HEK293 (cell line): ENCODE data around the gene NRG2.

Experiments used
- HOXA7 ChIP-seq: sonication (generic); formaldehyde crosslinking; IDR thresholded peaks from 2 replicates; pipeline ENCODE4 v1.8.1; 2022; ENCODE audit warnings: missing genetic modification reagents, borderline replicate concordance
- REPIN1 ChIP-seq: fragments of 450-650 bp; formaldehyde crosslinking; IDR thresholded peaks from 2 replicates; pipeline ENCODE4 v1.5.1; 2017; ENCODE audit warnings: missing biosample characterization, missing genetic modification characterization, low read depth
- YY1 ChIP-seq: fragments of 450-650 bp; formaldehyde crosslinking; IDR thresholded peaks from 2 replicates; pipeline ENCODE4 v1.5.1; 2018; ENCODE audit warnings: missing biosample characterization, missing genetic modification characterization
- ZBTB20 ChIP-seq: fragments of 450-650 bp; formaldehyde crosslinking; IDR thresholded peaks from 2 replicates; pipeline ENCODE4 v1.5.1; 2016; ENCODE audit warnings: missing biosample characterization, missing genetic modification characterization
- ZFP3 ChIP-seq: fragments of 450-650 bp; formaldehyde crosslinking; IDR thresholded peaks from 2 replicates; pipeline ENCODE4 v1.5.1; 2016; ENCODE audit warnings: low read depth, missing biosample characterization, missing genetic modification characterization
- ZNF10 ChIP-seq: fragments of 450-650 bp; formaldehyde crosslinking; IDR thresholded peaks from 2 replicates; pipeline ENCODE4 v1.5.1; 2017; ENCODE audit warnings: missing biosample characterization, missing genetic modification characterization
- ZNF623 ChIP-seq: fragments of 450-650 bp; formaldehyde crosslinking; IDR thresholded peaks from 2 replicates; pipeline ENCODE4 v1.5.1; 2016; ENCODE audit warnings: missing biosample characterization, missing genetic modification characterization
- ZNF660 ChIP-seq: fragments of 450-650 bp; IDR thresholded peaks from 2 replicates; pipeline ENCODE4 v1.5.1; 2018; ENCODE audit warnings: missing biosample characterization, mild to moderate bottlenecking, missing genetic modification characterization
- TF ChIP-seq, protein P1 (sequence below): fragments of 450-650 bp; formaldehyde crosslinking; IDR thresholded peaks from 2 replicates; pipeline ENCODE4 v1.5.1; 2016; ENCODE audit warnings: missing biosample characterization, missing genetic modification characterization
- TF ChIP-seq, protein P2 (sequence below): fragments of 450-650 bp; formaldehyde crosslinking; IDR thresholded peaks from 2 replicates; pipeline ENCODE4 v1.5.1; 2016; ENCODE audit warnings: missing biosample characterization, missing genetic modification characterization
- TF ChIP-seq, protein P3 (sequence below): fragments of 450-650 bp; formaldehyde crosslinking; IDR thresholded peaks from 2 replicates; pipeline ENCODE4 v1.5.1; 2016; ENCODE audit warnings: missing biosample characterization, missing genetic modification characterization
- TF ChIP-seq, protein P4 (sequence below): sonication (generic); formaldehyde crosslinking; IDR thresholded peaks from 2 replicates; pipeline ENCODE4 v1.8.1; 2022; ENCODE audit warnings: mild to moderate bottlenecking, moderate library complexity, missing genetic modification reagents
- TF ChIP-seq, protein P5 (sequence below): fragments of 450-650 bp; formaldehyde crosslinking; IDR thresholded peaks from 2 replicates; pipeline ENCODE4 v1.5.1; 2016; ENCODE audit warnings: missing biosample characterization, missing genetic modification characterization

DNA sequence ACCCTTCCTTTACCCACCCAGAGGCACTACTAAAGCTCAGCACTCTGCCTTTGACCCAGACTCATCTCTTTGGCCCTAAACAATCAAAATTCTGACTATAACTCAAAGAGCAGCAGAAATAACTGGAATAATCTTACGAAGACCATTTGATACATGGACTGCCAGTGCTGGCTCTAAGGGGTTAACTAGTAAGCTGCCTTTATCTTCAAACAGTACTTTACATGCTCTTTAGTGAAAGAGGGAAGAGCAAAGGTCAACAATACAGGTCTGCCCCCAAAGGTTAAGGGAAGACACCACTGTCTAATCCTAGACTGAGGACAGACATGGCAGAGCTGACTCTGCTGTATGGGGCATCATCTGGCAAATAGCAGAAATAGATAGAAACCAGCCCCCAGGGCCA is 45.8 kb downstream of the NRG2 start:
- TF ChIP-seq, protein P1, sequence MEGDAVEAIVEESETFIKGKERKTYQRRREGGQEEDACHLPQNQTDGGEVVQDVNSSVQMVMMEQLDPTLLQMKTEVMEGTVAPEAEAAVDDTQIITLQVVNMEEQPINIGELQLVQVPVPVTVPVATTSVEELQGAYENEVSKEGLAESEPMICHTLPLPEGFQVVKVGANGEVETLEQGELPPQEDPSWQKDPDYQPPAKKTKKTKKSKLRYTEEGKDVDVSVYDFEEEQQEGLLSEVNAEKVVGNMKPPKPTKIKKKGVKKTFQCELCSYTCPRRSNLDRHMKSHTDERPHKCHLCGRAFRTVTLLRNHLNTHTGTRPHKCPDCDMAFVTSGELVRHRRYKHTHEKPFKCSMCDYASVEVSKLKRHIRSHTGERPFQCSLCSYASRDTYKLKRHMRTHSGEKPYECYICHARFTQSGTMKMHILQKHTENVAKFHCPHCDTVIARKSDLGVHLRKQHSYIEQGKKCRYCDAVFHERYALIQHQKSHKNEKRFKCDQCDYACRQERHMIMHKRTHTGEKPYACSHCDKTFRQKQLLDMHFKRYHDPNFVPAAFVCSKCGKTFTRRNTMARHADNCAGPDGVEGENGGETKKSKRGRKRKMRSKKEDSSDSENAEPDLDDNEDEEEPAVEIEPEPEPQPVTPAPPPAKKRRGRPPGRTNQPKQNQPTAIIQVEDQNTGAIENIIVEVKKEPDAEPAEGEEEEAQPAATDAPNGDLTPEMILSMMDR, result no peak
- TF ChIP-seq ZBTB20 (tag by site-specific recombination) (no peak), ZFP3 (tag by site-specific recombination) (no peak), ZNF10 (no peak), YY1 (tag by site-specific recombination) (no peak), REPIN1 (no peak), ZNF660 (no peak), HOXA7 (CRISPR knock-in tag) (no peak), ZNF623 (tag by site-specific recombination) (no peak)
- TF ChIP-seq, protein P2, sequence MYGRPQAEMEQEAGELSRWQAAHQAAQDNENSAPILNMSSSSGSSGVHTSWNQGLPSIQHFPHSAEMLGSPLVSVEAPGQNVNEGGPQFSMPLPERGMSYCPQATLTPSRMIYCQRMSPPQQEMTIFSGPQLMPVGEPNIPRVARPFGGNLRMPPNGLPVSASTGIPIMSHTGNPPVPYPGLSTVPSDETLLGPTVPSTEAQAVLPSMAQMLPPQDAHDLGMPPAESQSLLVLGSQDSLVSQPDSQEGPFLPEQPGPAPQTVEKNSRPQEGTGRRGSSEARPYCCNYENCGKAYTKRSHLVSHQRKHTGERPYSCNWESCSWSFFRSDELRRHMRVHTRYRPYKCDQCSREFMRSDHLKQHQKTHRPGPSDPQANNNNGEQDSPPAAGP (tag by site-specific recombination), result no peak
- TF ChIP-seq, protein P3, sequence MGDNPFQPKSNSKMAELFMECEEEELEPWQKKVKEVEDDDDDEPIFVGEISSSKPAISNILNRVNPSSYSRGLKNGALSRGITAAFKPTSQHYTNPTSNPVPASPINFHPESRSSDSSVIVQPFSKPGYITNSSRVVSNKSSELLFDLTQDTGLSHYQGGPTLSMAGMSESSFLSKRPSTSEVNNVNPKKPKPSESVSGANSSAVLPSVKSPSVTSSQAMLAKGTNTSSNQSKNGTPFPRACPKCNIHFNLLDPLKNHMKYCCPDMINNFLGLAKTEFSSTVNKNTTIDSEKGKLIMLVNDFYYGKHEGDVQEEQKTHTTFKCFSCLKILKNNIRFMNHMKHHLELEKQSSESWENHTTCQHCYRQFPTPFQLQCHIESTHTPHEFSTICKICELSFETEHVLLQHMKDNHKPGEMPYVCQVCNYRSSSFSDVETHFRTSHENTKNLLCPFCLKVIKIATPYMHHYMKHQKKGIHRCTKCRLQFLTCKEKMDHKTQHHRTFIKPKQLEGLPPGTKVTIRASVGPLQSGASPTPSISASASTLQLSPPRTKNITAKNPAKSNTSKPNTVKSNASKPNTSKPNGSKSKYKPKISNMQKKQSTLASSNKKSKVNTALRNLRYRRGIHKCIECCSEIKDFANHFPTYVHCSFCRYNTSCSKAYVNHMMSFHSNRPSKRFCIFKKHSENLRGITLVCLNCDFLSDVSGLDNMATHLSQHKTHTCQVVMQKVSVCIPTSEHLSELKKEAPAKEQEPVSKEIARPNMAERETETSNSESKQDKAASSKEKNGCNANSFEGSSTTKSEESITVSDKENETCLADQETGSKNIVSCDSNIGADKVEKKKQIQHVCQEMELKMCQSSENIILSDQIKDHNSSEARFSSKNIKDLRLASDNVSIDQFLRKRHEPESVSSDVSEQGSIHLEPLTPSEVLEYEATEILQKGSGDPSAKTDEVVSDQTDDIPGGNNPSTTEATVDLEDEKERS (tag by site-specific recombination), result no peak
- TF ChIP-seq, protein P4, sequence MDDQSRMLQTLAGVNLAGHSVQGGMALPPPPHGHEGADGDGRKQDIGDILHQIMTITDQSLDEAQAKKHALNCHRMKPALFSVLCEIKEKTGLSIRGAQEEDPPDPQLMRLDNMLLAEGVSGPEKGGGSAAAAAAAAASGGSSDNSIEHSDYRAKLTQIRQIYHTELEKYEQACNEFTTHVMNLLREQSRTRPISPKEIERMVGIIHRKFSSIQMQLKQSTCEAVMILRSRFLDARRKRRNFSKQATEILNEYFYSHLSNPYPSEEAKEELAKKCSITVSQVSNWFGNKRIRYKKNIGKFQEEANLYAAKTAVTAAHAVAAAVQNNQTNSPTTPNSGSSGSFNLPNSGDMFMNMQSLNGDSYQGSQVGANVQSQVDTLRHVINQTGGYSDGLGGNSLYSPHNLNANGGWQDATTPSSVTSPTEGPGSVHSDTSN, result no peak
- TF ChIP-seq, protein P5, sequence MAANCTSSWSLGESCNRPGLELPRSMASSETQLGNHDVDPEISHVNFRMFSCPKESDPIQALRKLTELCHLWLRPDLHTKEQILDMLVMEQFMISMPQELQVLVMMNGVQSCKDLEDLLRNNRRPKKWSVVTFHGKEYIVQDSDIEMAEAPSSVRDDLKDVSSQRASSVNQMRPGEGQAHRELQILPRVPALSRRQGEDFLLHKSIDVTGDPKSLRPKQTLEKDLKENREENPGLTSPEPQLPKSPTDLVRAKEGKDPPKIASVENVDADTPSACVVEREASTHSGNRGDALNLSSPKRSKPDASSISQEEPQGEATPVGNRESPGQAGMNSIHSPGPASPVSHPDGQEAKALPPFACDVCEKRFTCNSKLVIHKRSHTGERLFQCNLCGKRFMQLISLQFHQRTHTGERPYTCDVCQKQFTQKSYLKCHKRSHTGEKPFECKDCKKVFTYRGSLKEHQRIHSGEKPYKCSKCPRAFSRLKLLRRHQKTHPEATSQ, result no peak
